ELR (cell line): ENCODE data around the gene CEP41.

Source experiments
- DNase-seq: peaks from one replicate; pipeline ENCODE4 v3.0.0-alpha.2; 2015; ENCODE audit warnings: low read depth

Gene CEP41, protein sequence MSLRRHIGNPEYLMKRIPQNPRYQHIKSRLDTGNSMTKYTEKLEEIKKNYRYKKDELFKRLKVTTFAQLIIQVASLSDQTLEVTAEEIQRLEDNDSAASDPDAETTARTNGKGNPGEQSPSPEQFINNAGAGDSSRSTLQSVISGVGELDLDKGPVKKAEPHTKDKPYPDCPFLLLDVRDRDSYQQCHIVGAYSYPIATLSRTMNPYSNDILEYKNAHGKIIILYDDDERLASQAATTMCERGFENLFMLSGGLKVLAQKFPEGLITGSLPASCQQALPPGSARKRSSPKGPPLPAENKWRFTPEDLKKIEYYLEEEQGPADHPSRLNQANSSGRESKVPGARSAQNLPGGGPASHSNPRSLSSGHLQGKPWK

DNA sequence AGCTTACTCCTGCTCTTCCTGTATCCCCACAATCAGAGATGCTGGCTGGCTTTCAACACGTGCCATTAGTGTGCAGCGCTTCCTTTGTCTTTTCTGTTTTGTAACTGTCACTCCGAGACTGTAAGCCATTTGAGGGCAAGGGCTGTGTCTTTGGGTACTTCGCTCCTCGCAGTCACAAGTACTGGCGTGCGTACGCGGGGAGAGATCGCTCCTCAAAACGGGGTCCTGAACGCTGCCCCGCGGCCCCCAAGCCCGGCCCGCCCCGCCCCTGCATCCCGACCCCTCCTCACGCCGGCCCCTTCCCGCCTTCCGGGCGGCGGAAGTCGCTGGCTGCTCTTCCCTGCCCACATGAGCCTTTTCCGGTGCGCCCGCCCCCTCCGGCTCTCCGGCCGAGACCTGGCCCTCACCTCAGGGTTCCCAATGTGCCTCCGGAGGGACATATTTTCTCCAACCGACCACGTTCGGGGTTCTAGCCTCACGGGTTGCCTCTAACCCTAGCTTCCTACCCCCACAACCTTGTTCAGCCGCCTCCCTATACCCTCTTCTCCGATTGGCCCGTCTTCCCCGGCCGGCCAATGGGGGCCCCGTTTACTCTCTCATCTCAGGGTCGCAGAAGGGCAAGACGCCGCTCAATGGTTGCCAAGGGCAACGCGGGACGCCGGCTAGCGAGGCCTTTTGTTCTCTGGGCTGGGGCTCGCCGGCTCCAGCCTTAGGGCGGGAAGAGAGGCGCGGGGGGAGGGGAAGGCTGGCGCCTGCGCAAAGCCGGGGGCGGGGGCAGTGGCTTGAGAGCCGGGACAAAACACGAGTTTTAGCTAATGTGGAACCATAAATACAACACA is at the start of gene CEP41:
Gene CEP41, minus strand, starts transcription at position 490 of the 839 bp plus-strand sequence. Its CDS starts 50 bp downstream, at position 440.
- DNase-seq, result peak; percentile 96

DNA sequence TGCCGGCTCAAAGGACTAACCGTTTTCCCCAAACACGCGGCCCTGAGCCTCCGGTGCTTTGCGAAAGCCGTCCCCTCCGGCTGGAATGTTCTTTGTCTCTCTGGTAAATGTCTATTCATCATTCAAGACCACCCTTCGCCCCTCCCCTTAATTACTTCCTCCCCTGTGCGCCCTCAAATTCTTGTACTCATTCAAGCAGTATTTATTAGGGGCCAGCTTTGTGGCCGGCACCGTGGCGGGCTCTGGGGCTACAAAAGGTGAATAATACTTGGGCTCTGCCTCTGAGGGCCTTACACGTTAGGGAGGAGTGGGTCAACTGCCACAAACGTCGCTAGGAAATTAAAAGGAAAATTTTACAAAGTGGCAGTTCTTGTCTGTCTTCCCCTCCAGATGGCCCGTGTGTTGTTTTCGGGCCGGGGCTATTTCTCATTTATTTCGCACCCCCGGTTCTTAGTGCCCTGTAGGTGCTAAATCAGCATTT is 49.5 kb upstream of the CEP41 start:
- DNase-seq, result no peak

DNA sequence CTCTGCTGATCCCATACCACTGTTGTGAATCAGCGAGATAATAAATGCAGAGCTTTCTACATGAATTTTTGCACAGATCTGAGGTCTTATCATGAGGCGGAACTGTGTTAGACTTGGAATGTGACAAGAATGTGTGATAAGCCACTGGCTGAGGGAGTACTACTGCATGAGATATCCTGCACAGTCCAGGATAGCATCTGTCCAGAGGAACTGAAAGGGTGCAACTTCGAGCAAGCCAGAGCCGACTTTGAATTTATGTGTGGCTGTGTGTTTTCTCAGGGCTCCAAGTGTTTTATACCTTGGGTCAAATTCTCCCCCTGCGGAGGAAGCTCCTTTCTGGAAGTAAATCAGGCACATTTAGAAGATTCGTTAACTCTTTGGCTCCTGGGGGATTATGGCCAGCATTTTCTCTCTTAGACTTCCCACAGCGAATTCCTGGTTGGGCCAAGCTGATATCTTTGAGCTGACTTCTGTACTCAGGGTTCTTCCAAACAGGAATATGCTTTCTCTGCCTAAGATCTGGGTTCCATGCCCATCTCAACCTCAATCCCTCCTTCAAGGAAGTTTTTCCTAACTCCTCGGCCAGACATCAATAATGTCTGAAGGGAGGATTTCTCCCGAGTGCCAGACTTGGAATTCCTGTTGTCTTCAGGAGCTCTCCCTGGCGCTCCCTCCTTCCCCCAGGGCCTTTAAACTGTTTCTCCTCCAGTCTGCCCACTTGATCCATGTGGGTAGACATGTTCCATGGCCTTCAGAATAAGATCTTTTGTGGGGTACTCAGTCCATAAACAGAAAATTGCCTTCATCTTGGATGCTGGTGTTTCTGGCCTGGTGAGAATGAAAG is 48.5 kb upstream of the CEP41 start:
- DNase-seq, result peak; percentile 45

DNA sequence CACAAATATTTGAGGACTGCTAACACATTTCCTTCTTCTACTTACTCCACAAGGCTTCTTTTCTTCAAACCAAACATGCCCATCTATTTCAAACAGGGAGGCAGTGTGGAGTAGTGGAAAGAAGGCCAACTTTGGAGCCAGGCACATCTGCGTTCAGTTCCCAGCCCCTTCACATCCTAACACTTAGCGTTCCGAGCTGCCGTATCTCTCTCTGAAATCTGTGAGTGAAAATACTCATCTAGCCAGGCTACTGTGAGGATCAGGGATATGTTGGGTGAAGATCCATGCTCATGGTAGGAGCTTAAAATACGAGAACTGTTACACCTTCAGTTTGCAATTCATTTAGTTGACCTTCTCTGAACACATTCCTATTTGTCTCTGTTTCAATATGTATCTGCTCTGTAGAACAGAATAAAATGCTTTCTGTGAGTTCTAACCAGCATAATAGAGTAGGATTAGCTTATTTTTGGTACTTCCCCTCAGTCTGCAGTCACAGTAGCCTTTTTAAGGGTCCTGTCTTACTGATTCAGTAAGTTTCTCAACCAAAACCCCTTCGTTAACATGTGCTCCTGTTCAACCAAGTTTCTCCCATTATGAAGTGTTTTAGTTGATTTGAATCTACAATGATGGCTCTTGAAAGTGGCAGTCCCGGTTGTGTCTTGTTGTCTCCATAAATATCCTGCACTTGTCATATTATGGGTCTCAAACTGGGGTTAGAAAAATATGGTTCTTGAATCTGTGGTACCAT is 47.8 kb upstream of the CEP41 start:
- no peak for DNase-seq

DNA sequence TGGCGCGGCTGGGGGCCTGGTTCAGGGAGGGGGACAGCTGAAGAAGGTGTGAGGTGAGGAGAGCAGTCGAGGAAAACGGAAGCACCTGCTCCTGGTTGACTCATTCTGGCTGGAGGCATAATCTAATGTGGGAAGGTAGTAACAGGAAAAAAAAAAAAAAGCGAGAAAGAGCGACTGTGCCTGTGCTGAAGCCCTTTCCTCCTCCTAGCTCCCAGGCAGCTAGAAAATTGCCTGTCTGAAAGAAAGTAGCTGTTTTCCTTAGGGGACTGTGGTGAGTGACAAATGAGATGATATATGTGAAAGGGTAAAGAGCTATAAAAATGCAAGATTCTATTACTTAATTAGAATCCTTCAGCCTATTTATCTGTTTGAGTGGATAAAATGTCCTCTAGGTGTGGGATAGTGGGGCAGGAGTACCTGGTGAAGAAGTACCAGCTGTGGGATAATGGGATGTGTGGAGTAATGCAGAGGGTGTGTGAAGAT is 46.2 kb upstream of the CEP41 start:
- no peak for DNase-seq

DNA sequence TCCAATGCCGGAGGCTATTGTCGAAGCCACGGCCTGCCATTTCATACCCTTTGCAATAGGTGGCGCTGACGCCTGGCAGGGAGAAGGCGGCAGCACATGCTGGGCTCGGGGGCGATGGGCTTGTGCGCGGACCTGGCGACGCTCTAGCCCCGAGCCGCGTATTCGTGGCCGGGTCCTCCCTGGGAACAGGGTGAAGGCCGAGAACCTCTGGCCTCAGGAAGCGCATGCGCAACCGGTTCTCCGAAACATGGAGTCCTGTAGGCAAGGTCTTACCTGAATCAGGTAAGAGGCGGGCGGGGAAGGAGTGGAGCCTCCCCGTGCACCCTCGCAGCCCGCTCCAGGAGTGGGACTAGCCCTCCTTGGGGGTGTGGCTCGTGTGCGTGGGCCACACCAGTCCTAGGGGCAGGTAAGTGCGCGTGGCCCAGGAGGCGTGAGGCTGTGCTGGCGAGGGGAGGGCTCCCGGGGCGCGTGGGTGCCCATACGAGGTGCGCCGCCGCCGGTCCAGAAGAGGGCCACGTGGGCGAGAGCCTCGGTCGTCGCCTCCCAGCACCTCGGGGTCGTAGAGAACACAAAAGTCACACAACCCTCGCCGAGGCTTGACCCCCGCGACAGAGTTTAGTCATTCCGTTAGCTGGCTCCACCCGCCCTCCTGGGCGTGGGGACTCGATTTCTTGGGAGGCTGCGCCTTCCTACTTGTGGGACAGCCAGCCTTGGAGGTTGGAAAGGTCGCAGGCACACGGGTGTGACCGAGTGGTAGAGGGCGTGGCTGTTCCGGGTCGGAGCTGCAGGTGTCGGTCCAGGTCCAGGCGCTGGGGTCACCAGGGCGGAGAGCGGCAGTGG is 45.5 kb upstream of the CEP41 start:
- DNase-seq, result no peak

DNA sequence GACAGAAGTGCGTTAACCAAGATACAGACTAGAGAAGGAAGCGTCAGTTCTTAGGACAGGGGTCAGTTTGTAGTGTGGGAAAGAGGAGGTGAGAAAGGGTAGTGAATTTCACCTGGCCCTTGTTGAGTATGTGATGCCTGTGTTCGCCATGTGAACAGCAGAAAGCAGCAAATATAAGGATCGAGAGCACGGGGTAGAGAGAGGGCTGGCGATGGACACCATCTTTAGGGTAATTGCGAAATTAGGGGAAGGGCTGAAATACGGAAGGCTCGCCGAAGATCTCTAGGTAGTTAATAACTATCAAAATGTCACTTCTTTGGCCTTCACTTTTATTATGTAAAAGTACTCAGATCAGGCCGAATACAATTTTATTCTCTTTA is 44.9 kb upstream of the CEP41 start:
- DNase-seq, result no peak

DNA sequence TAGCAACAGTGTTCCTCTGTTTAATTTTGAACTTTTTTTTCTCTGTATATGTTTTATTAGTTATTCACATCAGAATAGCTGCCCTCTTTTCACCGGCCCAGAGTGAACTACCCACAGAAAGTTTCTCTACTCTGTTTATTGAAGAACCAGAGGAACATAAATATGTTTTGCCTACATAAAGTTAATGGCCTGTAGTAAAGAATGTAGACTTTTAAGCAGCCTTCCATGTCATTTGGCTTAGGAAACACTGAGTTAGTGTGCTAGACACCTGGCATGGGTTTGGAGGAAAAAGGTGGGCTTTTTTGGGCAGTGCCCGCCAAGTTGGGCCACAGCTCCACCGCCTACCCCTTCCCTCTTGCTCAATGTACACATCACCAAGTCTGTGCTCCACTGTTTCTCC is 42.2 kb upstream of the CEP41 start:
- no peak for DNase-seq

DNA sequence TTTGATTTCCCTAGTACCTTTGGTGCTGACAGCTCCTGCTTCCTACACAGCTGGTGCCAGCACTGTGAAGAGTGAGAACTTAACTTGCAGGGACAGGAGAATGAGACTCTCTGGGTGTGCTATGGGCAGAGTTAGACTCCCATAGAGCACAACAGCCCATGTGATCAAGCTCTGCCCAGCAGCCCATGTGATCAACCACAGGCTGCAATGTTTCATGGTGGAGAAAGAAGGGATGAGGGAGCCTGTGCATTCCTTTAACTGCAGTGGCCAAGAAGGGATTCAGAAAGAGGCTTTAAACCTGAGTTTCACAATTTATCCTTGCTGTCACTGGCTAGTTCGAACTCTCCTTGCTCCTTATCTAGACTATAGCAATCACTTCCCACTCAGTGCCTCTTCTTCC is 41.1 kb upstream of the CEP41 start:
- no peak for DNase-seq

DNA sequence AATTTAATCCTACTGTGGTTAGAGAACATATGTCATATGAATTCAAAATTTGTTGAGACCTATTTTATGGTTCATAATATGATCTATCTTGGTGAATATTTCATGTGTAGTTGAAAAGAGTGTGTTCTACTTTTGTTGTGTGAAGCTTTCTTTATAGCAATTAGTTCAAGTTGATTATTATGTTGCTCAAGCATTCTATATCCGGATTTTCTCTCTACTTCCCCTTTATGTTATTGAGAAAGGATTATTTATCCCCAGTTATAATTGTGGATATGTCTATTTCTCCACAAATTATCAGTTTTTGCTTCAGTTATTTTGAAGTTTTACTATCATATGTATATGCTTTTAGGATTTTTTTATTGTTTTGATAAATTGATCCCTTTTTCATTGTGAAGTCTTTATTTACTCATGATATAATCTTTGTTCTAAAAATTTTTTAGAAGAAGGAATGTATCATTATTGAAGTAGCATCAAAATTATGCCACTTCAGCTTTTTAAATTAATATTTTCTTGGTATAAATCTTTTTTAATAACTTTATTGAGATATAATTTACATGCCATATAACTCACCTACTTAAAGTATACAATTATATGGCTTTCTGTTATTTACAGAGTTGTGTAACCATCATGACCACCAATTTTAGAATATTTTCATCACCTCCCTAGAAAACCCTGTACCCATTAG is 39.0 kb upstream of the CEP41 start:
- DNase-seq, result no peak

DNA sequence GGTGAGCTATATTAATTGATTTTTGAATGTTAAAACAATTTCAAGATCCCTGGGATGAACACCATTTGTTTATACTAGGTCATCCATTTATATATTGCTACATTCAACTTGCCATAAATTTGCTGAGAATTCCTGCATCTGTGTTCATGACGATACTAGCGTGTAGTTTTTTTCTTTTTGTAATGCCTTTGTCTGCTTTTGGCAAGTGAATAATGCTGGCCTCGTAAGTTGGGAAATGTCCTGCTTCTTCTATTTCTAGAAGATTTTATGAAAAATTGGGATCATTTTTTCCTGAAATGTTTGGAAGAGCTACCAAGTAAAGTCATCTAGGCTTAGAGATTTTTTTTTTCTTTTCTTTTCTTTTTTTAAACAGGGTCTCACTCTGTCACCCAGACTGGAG is 38.2 kb upstream of the CEP41 start:
- no peak for DNase-seq

DNA sequence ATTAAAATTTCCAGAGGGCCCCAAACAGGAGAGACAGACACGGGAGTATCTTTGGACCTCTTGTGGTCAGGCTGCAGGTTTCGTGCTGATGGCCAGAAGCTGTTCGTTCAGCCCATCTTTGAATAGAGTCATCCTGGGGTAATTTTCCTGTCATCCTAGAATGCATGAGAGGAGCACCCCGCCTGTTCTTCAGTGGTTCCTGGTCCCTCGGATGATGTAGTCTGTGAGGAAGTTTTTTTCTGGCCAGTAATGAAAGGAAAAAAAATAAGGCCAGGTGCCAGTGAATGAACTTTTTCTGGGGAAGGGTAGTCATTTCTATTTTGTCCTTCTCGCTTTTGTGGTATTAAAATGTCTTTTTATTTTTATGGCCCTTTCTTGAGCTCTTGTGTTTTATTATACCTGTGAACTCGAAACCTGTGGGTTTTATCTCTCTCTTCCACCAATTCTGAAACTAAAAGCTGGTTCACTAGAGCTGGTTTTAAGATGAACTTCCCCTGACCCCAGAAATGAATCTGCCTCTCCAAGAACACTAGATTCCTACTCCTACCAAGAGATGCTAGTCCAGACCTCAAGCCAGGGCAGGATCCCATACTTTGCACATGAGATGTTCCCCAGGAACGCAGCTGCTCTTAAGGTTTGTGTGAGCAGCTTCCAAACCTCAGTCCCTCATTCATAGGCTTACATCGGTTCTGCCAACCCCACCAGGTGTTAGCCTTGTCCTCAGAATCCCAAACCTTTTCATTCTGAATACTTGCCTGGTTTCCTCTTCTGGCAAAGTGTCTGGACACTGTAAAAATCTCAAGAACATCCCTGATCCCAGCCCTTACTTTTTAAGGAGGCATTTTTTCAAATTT is 35.7 kb upstream of the CEP41 start:
- DNase-seq, result no peak

DNA sequence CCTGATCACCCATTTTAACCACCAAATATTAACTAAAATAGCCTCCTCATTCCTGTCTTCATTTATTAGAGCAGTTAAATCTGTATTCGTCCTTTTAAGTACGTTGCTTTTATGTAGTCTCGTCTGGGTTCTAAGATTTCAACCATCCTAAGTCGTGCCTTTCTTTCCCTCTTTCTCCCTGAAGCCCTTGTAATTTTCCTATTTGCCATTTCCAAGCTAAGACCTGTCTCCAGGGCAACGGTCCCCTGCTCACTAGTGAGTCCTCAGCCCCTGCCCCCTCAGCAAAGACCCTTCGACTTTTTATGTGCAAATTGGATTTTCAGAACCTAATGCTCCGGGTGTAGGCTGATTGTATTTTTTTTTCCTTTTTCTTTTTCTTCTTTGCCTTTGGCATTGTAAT is 35.0 kb upstream of the CEP41 start:
- DNase-seq, result no peak

DNA sequence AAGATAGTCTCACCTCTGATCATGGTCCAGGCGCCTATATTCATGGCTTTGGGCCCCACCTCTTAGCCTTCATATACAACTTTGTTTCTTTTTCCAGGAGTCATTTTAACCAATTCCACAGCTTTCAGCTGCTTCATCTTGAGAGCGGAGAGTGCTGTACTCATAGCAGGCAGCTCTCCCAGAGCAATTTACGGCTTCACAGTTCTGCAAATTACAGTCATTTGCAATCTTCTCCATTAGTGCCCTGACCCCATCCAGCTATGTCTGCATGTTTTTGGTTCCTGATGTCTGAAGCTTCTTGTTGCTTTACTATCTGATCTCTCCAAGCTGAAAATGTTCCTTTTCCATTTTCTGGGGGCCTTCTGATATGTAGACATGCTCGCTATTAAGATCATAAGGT is 33.1 kb upstream of the CEP41 start:
- no peak for DNase-seq

DNA sequence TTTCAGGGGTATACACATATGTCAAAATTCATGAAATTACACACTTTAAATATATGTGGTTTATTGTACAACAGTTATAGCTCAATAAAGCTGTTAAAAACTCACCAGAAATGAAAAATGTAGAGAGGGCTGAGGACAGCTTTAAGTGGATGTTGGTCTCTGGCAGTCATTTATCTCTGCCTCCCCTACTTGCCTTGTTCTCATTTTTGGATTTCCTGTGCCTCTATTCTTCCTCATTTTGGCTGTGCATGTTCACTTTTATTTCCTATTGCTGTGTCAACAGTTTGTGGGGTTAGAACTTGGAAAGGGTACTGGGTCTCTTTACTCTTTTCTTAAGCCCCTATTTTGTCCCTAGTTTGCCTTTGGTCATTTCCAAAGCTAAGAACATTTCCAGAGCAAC is 32.5 kb upstream of the CEP41 start:
- no peak for DNase-seq

DNA sequence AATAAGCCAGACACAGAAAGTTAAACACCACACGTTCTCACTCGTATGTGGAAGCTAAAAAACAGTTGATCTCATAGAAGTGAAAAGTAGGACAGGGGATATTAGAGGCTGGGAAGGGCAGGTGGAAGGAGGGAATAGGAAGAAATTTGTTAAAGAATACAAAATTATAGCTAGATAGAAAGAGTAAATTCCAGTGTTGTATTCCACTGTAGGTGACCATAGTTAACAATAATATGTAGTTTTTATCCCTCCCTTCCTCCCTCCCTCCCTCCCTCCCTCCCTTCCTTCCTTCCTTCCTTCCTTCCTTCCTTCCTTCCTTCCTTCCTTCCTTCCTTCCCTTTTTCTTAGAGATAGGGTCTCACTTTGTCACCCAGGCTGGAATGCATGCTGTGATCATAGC is 31.2 kb upstream of the CEP41 start:
- DNase-seq, result no peak

DNA sequence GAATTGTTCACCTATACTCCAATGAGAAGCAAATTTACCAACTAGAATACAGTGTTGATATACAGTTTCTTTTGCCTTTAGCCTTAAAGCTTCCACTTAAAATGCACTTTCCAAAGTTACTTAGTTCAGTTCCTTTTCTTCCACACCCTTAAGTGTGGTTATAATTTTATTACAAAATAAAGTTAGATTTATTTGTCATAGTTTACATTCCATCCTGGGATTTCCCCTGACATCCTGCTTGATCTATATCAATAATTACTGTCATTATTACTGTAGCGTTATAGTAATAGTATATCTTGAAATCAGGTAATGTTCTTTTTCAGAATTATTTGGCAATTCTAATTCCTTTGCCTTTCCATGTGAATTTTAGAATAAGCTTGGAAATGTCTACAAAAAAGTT is 27.8 kb upstream of the CEP41 start:
- no peak for DNase-seq

DNA sequence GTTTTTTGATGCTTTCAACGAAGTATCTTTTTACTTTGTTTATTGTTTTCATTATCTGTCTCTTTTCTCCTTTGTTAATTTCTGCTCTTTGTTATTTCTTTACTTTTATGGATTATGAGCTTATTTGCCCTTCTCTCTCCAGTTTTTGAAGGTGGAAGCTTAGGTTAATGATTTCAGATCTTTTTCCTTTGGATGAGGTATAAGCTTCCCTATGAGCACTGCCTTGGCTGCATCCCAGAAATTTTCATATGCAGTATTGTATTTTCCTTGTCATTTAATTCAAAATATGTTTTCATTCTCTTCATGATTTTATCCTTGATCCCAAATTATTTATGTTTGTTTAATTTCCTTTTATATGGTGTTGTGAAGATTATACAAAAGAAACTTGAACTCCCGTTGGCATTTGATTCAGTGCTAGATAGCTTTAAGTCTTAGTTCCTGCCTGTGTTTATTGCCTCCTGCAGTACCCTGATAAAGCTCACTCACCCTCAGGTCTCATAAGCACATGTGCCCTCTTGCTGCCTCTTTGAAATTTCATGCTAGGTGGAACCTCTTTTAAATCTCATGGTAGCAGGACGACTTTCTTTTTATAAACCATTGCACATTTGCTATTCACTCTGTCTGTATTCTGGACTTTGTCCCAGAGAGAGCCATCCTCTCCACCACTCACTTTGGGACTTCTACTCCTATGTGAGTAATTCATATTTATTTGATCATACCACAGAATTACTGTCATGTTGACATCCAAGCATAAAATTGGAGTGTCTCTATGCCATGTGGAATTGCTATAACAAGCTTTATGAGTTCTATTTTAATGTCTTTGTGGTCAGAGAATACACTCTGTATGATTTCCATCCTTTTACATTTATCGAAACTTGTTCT is 23.0 kb upstream of the CEP41 start:
- DNase-seq, result no peak
